K562 (cell line): ENCODE results near the gene CCDC116. TPM values are rescaled to one million over a fixed set of nuclear protein-coding genes. Genes with fewer than 3 reads are reported as not detected.

Experiments used
- ATAC-seq: fragments of 200-7000 bp; cut with Tn5 transposase; 3 replicates; pipeline ENCODE4 v1.9.1; 2020; ENCODE audit warnings: moderate library complexity
- BruUV-seq: library from RNA; stranded (reverse); fragments of 400-500 nt; replicated peaks from 2 replicates; lab custom pipeline; 2021; lab: Mats Ljungman, UMichigan
- CTCF ChIA-PET: fragments of 300-600 bp; formaldehyde crosslinking; extraction: SDS; loops from one replicate; lab custom pipeline; 2021; ENCODE audit warnings: low intra/inter-chr PET ratio; lab: Yijun Ruan, JAX
- POLR2A ChIA-PET: fragments of 300-600, 350-650 bp; sonication (Branson Sonifier 250); formaldehyde crosslinking; extraction: SDS; loops from one replicate; lab custom pipeline; 2021; ENCODE audit warnings: antibody characterized with exemption, inconsistent platforms; lab: Yijun Ruan, JAX
- DNase-seq, 4 experiments: peaks; one replicate each; pipeline versions ENCODE4 v3.0.0 to v3.0.0-alpha.2; 2011 to 2018; ENCODE audit warnings: low spot score in 3 of 4, mixed read lengths in 3 of 4; ENCODE audit errors: extremely low read depth in 1 of 4
- FAIRE-seq: peaks from 2 replicates; lab custom pipeline; 2011; peaks lifted over from hg19 to GRCh38; lab: Jason Lieb, UNC
- H2AFZ ChIP-seq: 2 replicates; pipeline ENCODE4 v1.6.0; 2011; ENCODE audit warnings: low read depth, low read length, control low read depth, inconsistent platforms
- H3K27ac ChIP-seq: fragments of 200-600 bp; 3 replicates; pipeline ENCODE4 v1.8.0; 2011; ENCODE audit warnings: low read depth, mild to moderate bottlenecking, control low read depth, inconsistent platforms, low read length, moderate library complexity, mixed read lengths; ENCODE audit errors: extremely low read depth
- H3K27me3 ChIP-seq, 2 experiments: fragments of 300-600 bp in 1 of 2; 2 replicates in 1 of 2; 3 replicates in 1 of 2; pipeline versions ENCODE4 v1.6.0 to v1.8.0; 2011; ENCODE audit warnings: inconsistent platforms in 2 of 2, low read length in 2 of 2, mild to moderate bottlenecking in 1 of 2, mixed read lengths in 1 of 2, moderate library complexity in 1 of 2; ENCODE audit not compliant: control insufficient read depth in 2 of 2, insufficient read depth in 2 of 2
- H3K36me3 ChIP-seq: fragments of 300-600 bp; 3 replicates; pipeline ENCODE4 v1.8.0; 2011; ENCODE audit warnings: mild to moderate bottlenecking, low read length, inconsistent platforms; ENCODE audit not compliant: control insufficient read depth, insufficient read depth
- H3K4me1 ChIP-seq, 2 experiments: fragments of 200-600 bp in 1 of 2; replicated peaks in 1 of 2; 2 replicates in 1 of 2; 3 replicates in 1 of 2; pipeline versions ENCODE4 v1.5.1 to v1.8.0; 2011; ENCODE audit warnings: inconsistent platforms in 2 of 2, low read length in 2 of 2, mild to moderate bottlenecking in 1 of 2, mixed read lengths in 1 of 2, moderate library complexity in 1 of 2; ENCODE audit not compliant: control insufficient read depth in 2 of 2, insufficient read depth in 2 of 2
- H3K4me2 ChIP-seq: 2 replicates; pipeline ENCODE4 v1.6.1; 2011; ENCODE audit warnings: low read length, control low read depth, inconsistent platforms, mixed read lengths; ENCODE audit not compliant: insufficient read depth
- H3K4me3 ChIP-seq: fragments of 200-600 bp; sonication (generic), shearing (Covaris generic); 2 replicates; pipeline ENCODE4 v1.5.1; 2016; ENCODE audit warnings: control low read depth, inconsistent platforms
- H3K79me2 ChIP-seq: fragments of 200-600 bp; 3 replicates; pipeline ENCODE4 v1.8.0; 2011; ENCODE audit warnings: low read length, inconsistent platforms; ENCODE audit not compliant: control insufficient read depth, insufficient read depth
- H3K9ac ChIP-seq, 2 experiments: 2 replicates each; pipeline versions ENCODE4 v1.6.0 to v1.6.1; 2011; ENCODE audit warnings: low read depth in 2 of 2, low read length in 2 of 2, control low read depth in 1 of 2, inconsistent platforms in 1 of 2, mild to moderate bottlenecking in 1 of 2, mixed read lengths in 1 of 2; ENCODE audit not compliant: insufficient read depth in 1 of 2
- H3K9me1 ChIP-seq: one replicate; pipeline ENCODE4 v1.6.0; 2011; ENCODE audit warnings: inconsistent platforms, mild to moderate bottlenecking, low read length, moderate library complexity; ENCODE audit not compliant: control insufficient read depth, insufficient read depth
- H3K9me3 ChIP-seq: replicated peaks from 2 replicates; pipeline ENCODE4 v1.5.1; 2011; ENCODE audit warnings: low read depth, low read length, inconsistent platforms; ENCODE audit not compliant: control insufficient read depth, insufficient read depth
- H4K20me1 ChIP-seq: replicated peaks from 2 replicates; pipeline ENCODE4 v1.6.1; 2011; ENCODE audit warnings: low read length, inconsistent platforms, mixed read lengths; ENCODE audit not compliant: control insufficient read depth, insufficient read depth
- CEBPB ChIP-seq: fragments of 450-650 bp; IDR thresholded peaks from 2 replicates; pipeline ENCODE4 v1.6.1; 2016; ENCODE audit warnings: missing genetic modification characterization, missing compliant biosample characterization
- CEBPG ChIP-seq, 3 experiments: fragments of 200-800 bp in 1 of 3; sonication (Bioruptor generic) in 1 of 3; sonication (generic) in 1 of 3; formaldehyde crosslinking in 1 of 3; IDR thresholded peaks in 2 of 3; conservative IDR thresholded peaks in 1 of 3; 2 replicates each; pipeline versions ENCODE4 v1.6.1 to v1.8.0; 2016 to 2022; ENCODE audit warnings: missing compliant biosample characterization in 2 of 3, missing genetic modification characterization in 2 of 3, mild to moderate bottlenecking in 1 of 3, missing genetic modification reagents in 1 of 3
- CHD1 ChIP-seq: fragments of 200-600 bp; sonication (generic); IDR thresholded peaks from one replicate; pipeline ENCODE4 v1.6.1; 2012; ENCODE audit warnings: mild to moderate bottlenecking, moderate library complexity, low read length, inconsistent platforms
- ETV6 ChIP-seq, 3 experiments: fragments of 150-350 bp in 1 of 3; sonication (generic) in 1 of 3; formaldehyde crosslinking in 1 of 3; IDR thresholded peaks; 2 replicates each; pipeline versions ENCODE4 v1.6.1 to v1.8.0; 2014 to 2022; ENCODE audit warnings: borderline replicate concordance in 2 of 3, low read depth in 2 of 3, antibody characterized with exemption in 1 of 3, low read length in 1 of 3, mild to moderate bottlenecking in 1 of 3, missing genetic modification reagents in 1 of 3
- EWSR1 ChIP-seq: fragments of 450-650 bp; IDR thresholded peaks from 2 replicates; pipeline ENCODE4 v1.6.1; 2018; ENCODE audit warnings: borderline replicate concordance, mild to moderate bottlenecking, low read depth, moderate library complexity; ENCODE audit not compliant: partially characterized antibody
- FOXJ2 ChIP-seq: fragments of 200-800 bp; sonication (Bioruptor generic); IDR thresholded peaks from 2 replicates; pipeline ENCODE4 v1.6.1; 2016; ENCODE audit warnings: missing genetic modification characterization, missing compliant biosample characterization
- JUNB ChIP-seq: fragments of 450-650 bp; formaldehyde crosslinking; conservative IDR thresholded peaks from 2 replicates; pipeline ENCODE4 v1.4.0; 2020; ENCODE audit warnings: mild to moderate bottlenecking
- NR4A1 ChIP-seq, 2 experiments: fragments of 250-450 bp in 1 of 2; fragments of 450-650 bp in 1 of 2; sonication (Bioruptor Pico) in 1 of 2; IDR thresholded peaks; 2 replicates each; pipeline versions ENCODE4 v1.4.0 to v1.6.1; 2016 to 2020; ENCODE audit warnings: mild to moderate bottlenecking in 2 of 2, missing compliant biosample characterization in 1 of 2, missing genetic modification characterization in 1 of 2, moderate library complexity in 1 of 2
- OTX1 ChIP-seq: fragments of 450-650 bp; formaldehyde crosslinking; IDR thresholded peaks from 2 replicates; pipeline ENCODE4 v1.4.0; 2022; ENCODE audit warnings: mild to moderate bottlenecking
- ZNF217 ChIP-seq: sonication (generic); formaldehyde crosslinking; IDR thresholded peaks from 2 replicates; pipeline ENCODE4 v1.8.0; 2022; ENCODE audit warnings: mild to moderate bottlenecking, missing genetic modification reagents
- ZNF583 ChIP-seq: fragments of 250-450 bp; sonication (Bioruptor Pico); IDR thresholded peaks from 2 replicates; pipeline ENCODE4 v1.4.0; 2020
- ZNF695 ChIP-seq: fragments of 450-650 bp; formaldehyde crosslinking; IDR thresholded peaks from 2 replicates; pipeline ENCODE4 v1.4.0; 2020; ENCODE audit warnings: mild to moderate bottlenecking, moderate library complexity
- WGBS: fragments of 100-300 bp; shearing (Covaris generic); methylation state at CpG from one replicate; pipeline ENCODE4 v1.1.6; 2016; ENCODE audit warnings: low coverage, mixed read lengths; ENCODE audit not compliant: insufficient coverage; ENCODE audit errors: missing lambda C conversion rate; 5-methylcytosine and 5-hydroxymethylcytosine counted together
- in situ Hi-C: fragments of 300-500 bp; cut with MboI; formaldehyde crosslinking; loops from 4 replicates; pipeline ENCODE4 v1.15.0; 2018; ENCODE audit warnings: inconsistent platforms, mixed read lengths
- intact Hi-C: fragments of 100-400 bp; cut with micrococcal nuclease; formaldehyde crosslinking; loops from 2 replicates; pipeline ENCODE4 v1.14.2; 2022
- polyA plus RNA-seq, 8 experiments: library from polyadenylated mRNA; depleted of rRNA in 4 of 8; stranded (reverse) in 5 of 8; unstranded in 3 of 8; fragments of >200 nt; fragmentation: Nextera tagmentation in 2 of 8; fragmentation: Illumina TruSeq in 1 of 8; extraction: Ambion mirVana in 2 of 8; extraction: Trizol in 1 of 8; gene quantifications; 2 replicates each; pipeline versions ENCODE4 v1.2.1 to v1.2.3, GENCODE V29; 2011 to 2014; ENCODE audit warnings: inconsistent platforms in 1 of 8, missing spikeins in 1 of 8
- total RNA-seq, 7 experiments: library from RNA; depleted of rRNA in 6 of 7; stranded (reverse); fragments of >200 nt in 6 of 7; fragmentation: Illumina TruSeq in 2 of 7; extraction: Trizol in 2 of 7; gene quantifications; 2 replicates each; pipeline versions ENCODE4 v1.2.1 to v1.2.3, GENCODE V29; 2011 to 2021; ENCODE audit warnings: low replicate concordance in 1 of 7
- TF ChIP-seq, protein P1 (sequence below): fragments of 450-650 bp; formaldehyde crosslinking; IDR thresholded peaks from 2 replicates; pipeline ENCODE4 v1.4.0; 2022; ENCODE audit warnings: mild to moderate bottlenecking, moderate library complexity
- TF ChIP-seq, protein P2 (sequence below): sonication (generic); formaldehyde crosslinking; IDR thresholded peaks from 2 replicates; pipeline ENCODE4 v1.4.0; 2020; ENCODE audit warnings: mild to moderate bottlenecking, missing genetic modification reagents
- TF ChIP-seq, protein P3 (sequence below): fragments of 250-450 bp; sonication (Bioruptor Pico); IDR thresholded peaks from 2 replicates; pipeline ENCODE4 v1.8.0; 2022; ENCODE audit warnings: moderate library complexity, mild to moderate bottlenecking, inconsistent platforms

Gene CCDC116
- total and polyA plus RNA-seq, 9 of the 15 experiments (the other 6 are each of a cell fraction or from before 2014, with no cell fraction given), result 1.6 to 11.3 (median 4.7) TPM

DNA sequence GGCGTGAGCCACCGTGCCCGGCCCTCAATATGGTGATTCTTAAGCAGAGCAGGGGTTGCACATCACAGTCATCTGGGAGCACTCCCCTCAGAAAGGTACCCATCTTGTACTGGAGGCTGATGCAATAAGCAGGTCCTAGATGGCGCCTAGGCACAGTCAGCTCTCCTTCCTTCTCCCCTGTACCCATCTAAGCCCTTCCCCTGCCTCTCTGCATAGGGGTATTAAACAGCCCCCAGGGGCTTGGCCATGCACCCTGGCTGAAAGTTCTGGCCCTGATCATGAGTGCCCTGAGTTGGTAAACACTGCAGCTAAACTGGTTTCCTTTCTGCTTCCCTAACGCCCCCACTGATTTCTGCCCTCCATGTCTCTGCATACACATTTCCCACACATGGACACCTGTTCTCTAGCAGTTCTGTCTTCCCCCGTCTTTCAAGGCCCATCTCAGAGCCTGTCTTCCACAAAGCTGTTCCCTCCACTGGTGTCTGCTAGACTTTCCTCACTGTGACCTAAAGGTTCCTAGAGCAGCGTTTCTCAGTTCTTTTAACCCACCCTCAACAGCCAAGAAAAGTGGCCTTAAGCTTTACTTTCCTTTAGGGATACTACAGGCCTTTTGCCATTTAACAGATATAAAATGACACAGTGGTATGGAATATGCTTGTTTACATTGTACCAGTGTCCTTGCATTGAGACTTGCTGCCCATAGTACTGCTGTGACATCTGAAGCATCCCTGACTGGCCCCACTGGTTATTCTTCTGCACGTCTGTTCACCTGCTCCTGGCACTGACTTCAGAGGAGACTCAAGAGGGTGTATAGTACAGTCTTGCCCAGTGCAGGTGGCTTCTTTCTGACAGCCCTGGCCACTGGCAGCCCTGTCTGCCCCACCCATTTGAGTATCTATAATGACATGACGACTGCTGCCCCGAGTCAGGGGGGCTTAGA is 49.5 kb upstream of the CCDC116 start (continued):
- TF ChIP-seq CEBPG (CRISPR knock-in tag; IDR thresholded peaks at IDR 0.05) (peak; percentile 84), CEBPG (tag; conservative IDR thresholded peaks at IDR 0.05 in 1 of 2, IDR thresholded peaks at IDR 0.05 in 1 of 2) (peak; percentile 61 to 75), OTX1 (0 out of 2 replicates have a peak, but pooled peaks have one; percentile 60), CEBPB (tag) (peak; percentile 46), NR4A1 (CRISPR knock-in tag; IDR thresholded peaks at IDR 0.05) (peak; percentile 61; the same call in 1 of the 2 replicates), NR4A1 (tag; IDR thresholded peaks at IDR 0.05) (no peak), CHD1 (peak; percentile 22)
- TF ChIP-seq, protein P1, sequence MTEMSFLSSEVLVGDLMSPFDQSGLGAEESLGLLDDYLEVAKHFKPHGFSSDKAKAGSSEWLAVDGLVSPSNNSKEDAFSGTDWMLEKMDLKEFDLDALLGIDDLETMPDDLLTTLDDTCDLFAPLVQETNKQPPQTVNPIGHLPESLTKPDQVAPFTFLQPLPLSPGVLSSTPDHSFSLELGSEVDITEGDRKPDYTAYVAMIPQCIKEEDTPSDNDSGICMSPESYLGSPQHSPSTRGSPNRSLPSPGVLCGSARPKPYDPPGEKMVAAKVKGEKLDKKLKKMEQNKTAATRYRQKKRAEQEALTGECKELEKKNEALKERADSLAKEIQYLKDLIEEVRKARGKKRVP (CRISPR knock-in tag), result peak; percentile 80
- TF ChIP-seq, all 486 proteins: peak for 43

DNA sequence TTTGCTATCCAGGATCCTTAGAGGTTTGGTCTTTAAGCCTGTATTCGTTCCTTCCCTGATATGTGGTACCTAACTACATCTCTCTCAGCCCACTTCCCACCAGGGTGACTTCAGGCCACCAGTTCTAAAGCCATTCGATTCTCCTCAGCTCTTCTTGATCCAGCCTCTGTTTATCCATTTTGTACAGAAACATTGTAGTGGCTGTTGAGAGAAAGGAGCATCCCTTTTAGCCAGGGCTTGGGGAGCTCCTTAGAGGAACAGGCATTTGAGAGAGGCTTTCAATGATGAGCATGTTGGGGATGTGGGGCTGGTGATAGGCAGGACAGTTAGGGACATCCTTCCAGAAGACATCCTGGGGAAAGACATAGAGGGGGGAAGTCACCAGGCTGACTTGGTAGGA is 47.2 kb upstream of the CCDC116 start:
- no peak overlapping the region for H3K4me3 ChIP-seq
- DNase-seq (no peak), ATAC-seq (no peak), FAIRE-seq (no peak)
- BruUV-seq, result TSS peak; percentile 12
- H3K9ac ChIP-seq, result no peak overlapping the region; a peak in 1 of 4 replicates
- peaks cover 30% of the 10 kb centered on the region for H3K9me1 ChIP-seq
- in situ Hi-C loops (no loop called here), intact Hi-C loops (no loop called here)
- peaks cover 37 to 38% of the 10 kb centered on the region in 2 experiments for H3K4me1 ChIP-seq
- H3K4me2 ChIP-seq, result no peak overlapping the region
- H3K9me3 ChIP-seq, result no peaks in the 10 kb centered on the region
- no peak overlapping the region for H2AFZ ChIP-seq
- no peak overlapping the region for H3K27ac ChIP-seq
- H4K20me1 ChIP-seq, result peaks cover 62% of the 10 kb centered on the region
- H3K36me3 ChIP-seq, result peaks cover 59% of the 10 kb centered on the region
- POLR2A ChIA-PET, result interaction anchor here (0.6 to 76.8 kb wide), 7 partner anchors 17 to 479 kb away, joined by 3 to 4622 read pairs (median 5); partner anchors contain the start of genes CCDC116, SDF2L1, UBE2L3 and YDJC
- 53% methylated on average over 2 of the region's 2 CpGs for WGBS
- H3K79me2 ChIP-seq, result peaks cover 95% of the 10 kb centered on the region
- no peaks in the 10 kb centered on the region for H3K27me3 ChIP-seq
- CTCF ChIA-PET, result no interaction called here
- TF ChIP-seq ZNF583 (CRISPR knock-in tag) (no peak), EWSR1 (no peak), ZNF217 (CRISPR knock-in tag) (no peak), JUNB (CRISPR knock-in tag) (no peak), ETV6 (IDR thresholded peaks at IDR 0.05; ENCODE audit: borderline replicate concordance in 1 of 2, low read depth in 2 of 2, low read length in 1 of 2) (no peak), ETV6 (CRISPR knock-in tag; IDR thresholded peaks at IDR 0.05; ENCODE audit: borderline replicate concordance) (no peak), FOXJ2 (tag) (no peak), ZNF695 (CRISPR knock-in tag) (no peak)
- TF ChIP-seq, protein P2, sequence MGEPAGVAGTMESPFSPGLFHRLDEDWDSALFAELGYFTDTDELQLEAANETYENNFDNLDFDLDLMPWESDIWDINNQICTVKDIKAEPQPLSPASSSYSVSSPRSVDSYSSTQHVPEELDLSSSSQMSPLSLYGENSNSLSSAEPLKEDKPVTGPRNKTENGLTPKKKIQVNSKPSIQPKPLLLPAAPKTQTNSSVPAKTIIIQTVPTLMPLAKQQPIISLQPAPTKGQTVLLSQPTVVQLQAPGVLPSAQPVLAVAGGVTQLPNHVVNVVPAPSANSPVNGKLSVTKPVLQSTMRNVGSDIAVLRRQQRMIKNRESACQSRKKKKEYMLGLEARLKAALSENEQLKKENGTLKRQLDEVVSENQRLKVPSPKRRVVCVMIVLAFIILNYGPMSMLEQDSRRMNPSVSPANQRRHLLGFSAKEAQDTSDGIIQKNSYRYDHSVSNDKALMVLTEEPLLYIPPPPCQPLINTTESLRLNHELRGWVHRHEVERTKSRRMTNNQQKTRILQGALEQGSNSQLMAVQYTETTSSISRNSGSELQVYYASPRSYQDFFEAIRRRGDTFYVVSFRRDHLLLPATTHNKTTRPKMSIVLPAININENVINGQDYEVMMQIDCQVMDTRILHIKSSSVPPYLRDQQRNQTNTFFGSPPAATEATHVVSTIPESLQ (CRISPR knock-in tag), result no peak
- TF ChIP-seq, protein P3, sequence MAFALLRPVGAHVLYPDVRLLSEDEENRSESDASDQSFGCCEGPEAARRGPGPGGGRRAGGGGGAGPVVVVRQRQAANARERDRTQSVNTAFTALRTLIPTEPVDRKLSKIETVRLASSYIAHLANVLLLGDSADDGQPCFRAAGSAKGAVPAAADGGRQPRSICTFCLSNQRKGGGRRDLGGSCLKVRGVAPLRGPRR (CRISPR knock-in tag), result 0 out of 2 replicates have a peak, but pooled peaks have one; percentile 27
